K562 (cell line): ENCODE results near the gene MYO16. TPM values are rescaled to one million over a fixed set of nuclear protein-coding genes. Genes with fewer than 3 reads are reported as not detected.
A peak's percentile ranks its signal among the peaks of the same experiment; 100 is the strongest.

Source experiments
- ATAC-seq: fragments of 200-7000 bp; cut with Tn5 transposase; 3 replicates; pipeline ENCODE4 v1.9.1; 2020; ENCODE audit warnings: moderate library complexity
- BruUV-seq: library from RNA; stranded (reverse); fragments of 400-500 nt; replicated peaks from 2 replicates; lab custom pipeline; 2021; lab: Mats Ljungman, UMichigan
- CTCF ChIA-PET: fragments of 300-600 bp; formaldehyde crosslinking; extraction: SDS; loops from one replicate; lab custom pipeline; 2021; ENCODE audit warnings: low intra/inter-chr PET ratio; lab: Yijun Ruan, JAX
- POLR2A ChIA-PET: fragments of 300-600, 350-650 bp; sonication (Branson Sonifier 250); formaldehyde crosslinking; extraction: SDS; loops from one replicate; lab custom pipeline; 2021; ENCODE audit warnings: antibody characterized with exemption, inconsistent platforms; lab: Yijun Ruan, JAX
- DNase-seq, 4 experiments: peaks; one replicate each; pipeline versions ENCODE4 v3.0.0 to v3.0.0-alpha.2; 2011 to 2018; ENCODE audit warnings: low spot score in 3 of 4, mixed read lengths in 3 of 4; ENCODE audit errors: extremely low read depth in 1 of 4
- FAIRE-seq: peaks from 2 replicates; lab custom pipeline; 2011; peaks lifted over from hg19 to GRCh38; lab: Jason Lieb, UNC
- H2AFZ ChIP-seq: 2 replicates; pipeline ENCODE4 v1.6.0; 2011; ENCODE audit warnings: low read depth, low read length, control low read depth, inconsistent platforms
- H3K27ac ChIP-seq: fragments of 200-600 bp; 3 replicates; pipeline ENCODE4 v1.8.0; 2011; ENCODE audit warnings: low read depth, mild to moderate bottlenecking, control low read depth, inconsistent platforms, low read length, moderate library complexity, mixed read lengths; ENCODE audit errors: extremely low read depth
- H3K27me3 ChIP-seq, 2 experiments: fragments of 300-600 bp in 1 of 2; 2 replicates in 1 of 2; 3 replicates in 1 of 2; pipeline versions ENCODE4 v1.6.0 to v1.8.0; 2011; ENCODE audit warnings: inconsistent platforms in 2 of 2, low read length in 2 of 2, mild to moderate bottlenecking in 1 of 2, mixed read lengths in 1 of 2, moderate library complexity in 1 of 2; ENCODE audit not compliant: control insufficient read depth in 2 of 2, insufficient read depth in 2 of 2
- H3K36me3 ChIP-seq: fragments of 300-600 bp; 3 replicates; pipeline ENCODE4 v1.8.0; 2011; ENCODE audit warnings: mild to moderate bottlenecking, low read length, inconsistent platforms; ENCODE audit not compliant: control insufficient read depth, insufficient read depth
- H3K4me1 ChIP-seq, 2 experiments: fragments of 200-600 bp in 1 of 2; replicated peaks in 1 of 2; 2 replicates in 1 of 2; 3 replicates in 1 of 2; pipeline versions ENCODE4 v1.5.1 to v1.8.0; 2011; ENCODE audit warnings: inconsistent platforms in 2 of 2, low read length in 2 of 2, mild to moderate bottlenecking in 1 of 2, mixed read lengths in 1 of 2, moderate library complexity in 1 of 2; ENCODE audit not compliant: control insufficient read depth in 2 of 2, insufficient read depth in 2 of 2
- H3K4me2 ChIP-seq: 2 replicates; pipeline ENCODE4 v1.6.1; 2011; ENCODE audit warnings: low read length, control low read depth, inconsistent platforms, mixed read lengths; ENCODE audit not compliant: insufficient read depth
- H3K4me3 ChIP-seq: fragments of 200-600 bp; sonication (generic), shearing (Covaris generic); 2 replicates; pipeline ENCODE4 v1.5.1; 2016; ENCODE audit warnings: control low read depth, inconsistent platforms
- H3K79me2 ChIP-seq: fragments of 200-600 bp; 3 replicates; pipeline ENCODE4 v1.8.0; 2011; ENCODE audit warnings: low read length, inconsistent platforms; ENCODE audit not compliant: control insufficient read depth, insufficient read depth
- H3K9ac ChIP-seq, 2 experiments: 2 replicates each; pipeline versions ENCODE4 v1.6.0 to v1.6.1; 2011; ENCODE audit warnings: low read depth in 2 of 2, low read length in 2 of 2, control low read depth in 1 of 2, inconsistent platforms in 1 of 2, mild to moderate bottlenecking in 1 of 2, mixed read lengths in 1 of 2; ENCODE audit not compliant: insufficient read depth in 1 of 2
- H3K9me1 ChIP-seq: one replicate; pipeline ENCODE4 v1.6.0; 2011; ENCODE audit warnings: inconsistent platforms, mild to moderate bottlenecking, low read length, moderate library complexity; ENCODE audit not compliant: control insufficient read depth, insufficient read depth
- H3K9me3 ChIP-seq: replicated peaks from 2 replicates; pipeline ENCODE4 v1.5.1; 2011; ENCODE audit warnings: low read depth, low read length, inconsistent platforms; ENCODE audit not compliant: control insufficient read depth, insufficient read depth
- H4K20me1 ChIP-seq: replicated peaks from 2 replicates; pipeline ENCODE4 v1.6.1; 2011; ENCODE audit warnings: low read length, inconsistent platforms, mixed read lengths; ENCODE audit not compliant: control insufficient read depth, insufficient read depth
- CTCF ChIP-seq, 3 experiments: IDR thresholded peaks in 2 of 3; conservative IDR thresholded peaks in 1 of 3; 2 replicates each; pipeline ENCODE4 v1.5.1; 2011 to 2012; ENCODE audit warnings: low read length in 3 of 3, mild to moderate bottlenecking in 3 of 3, control low read depth in 2 of 3, improper control_type of control experiment in 1 of 3, inconsistent platforms in 1 of 3, low read depth in 1 of 3, mixed read lengths in 1 of 3, moderate library complexity in 1 of 3; ENCODE audit not compliant: insufficient read depth in 2 of 3
- RAD21 ChIP-seq, 2 experiments: fragments of 250-450 bp in 1 of 2; fragments of 450-650 bp in 1 of 2; sonication (Bioruptor Pico) in 1 of 2; formaldehyde crosslinking in 1 of 2; IDR thresholded peaks in 1 of 2; conservative IDR thresholded peaks in 1 of 2; 2 replicates each; pipeline versions ENCODE4 v1.4.0 to v1.8.0; 2020 to 2022; ENCODE audit warnings: mild to moderate bottlenecking in 2 of 2, moderate library complexity in 1 of 2
- ZNF586 ChIP-seq: fragments of 450-650 bp; formaldehyde crosslinking; conservative IDR thresholded peaks from 2 replicates; pipeline ENCODE4 v1.4.0; 2020; ENCODE audit warnings: mild to moderate bottlenecking, moderate library complexity
- WGBS: fragments of 100-300 bp; shearing (Covaris generic); methylation state at CpG from one replicate; pipeline ENCODE4 v1.1.6; 2016; ENCODE audit warnings: low coverage, mixed read lengths; ENCODE audit not compliant: insufficient coverage; ENCODE audit errors: missing lambda C conversion rate; 5-methylcytosine and 5-hydroxymethylcytosine counted together
- in situ Hi-C: fragments of 300-500 bp; cut with MboI; formaldehyde crosslinking; loops from 4 replicates; pipeline ENCODE4 v1.15.0; 2018; ENCODE audit warnings: inconsistent platforms, mixed read lengths
- intact Hi-C: fragments of 100-400 bp; cut with micrococcal nuclease; formaldehyde crosslinking; loops from 2 replicates; pipeline ENCODE4 v1.14.2; 2022
- polyA plus RNA-seq, 8 experiments: library from polyadenylated mRNA; depleted of rRNA in 4 of 8; stranded (reverse) in 5 of 8; unstranded in 3 of 8; fragments of >200 nt; fragmentation: Nextera tagmentation in 2 of 8; fragmentation: Illumina TruSeq in 1 of 8; extraction: Ambion mirVana in 2 of 8; extraction: Trizol in 1 of 8; gene quantifications; 2 replicates each; pipeline versions ENCODE4 v1.2.1 to v1.2.3, GENCODE V29; 2011 to 2014; ENCODE audit warnings: inconsistent platforms in 1 of 8, missing spikeins in 1 of 8
- total RNA-seq, 7 experiments: library from RNA; depleted of rRNA in 6 of 7; stranded (reverse); fragments of >200 nt in 6 of 7; fragmentation: Illumina TruSeq in 2 of 7; extraction: Trizol in 2 of 7; gene quantifications; 2 replicates each; pipeline versions ENCODE4 v1.2.1 to v1.2.3, GENCODE V29; 2011 to 2021; ENCODE audit warnings: low replicate concordance in 1 of 7

Gene MYO16
- total and polyA plus RNA-seq, 9 of the 15 experiments (the other 6 are each of a cell fraction or from before 2014, with no cell fraction given) = 4.3 to 45.7 (median 12.1) TPM

GRCh38 chr13:108915095-108915633, 285.8 kb downstream of the MYO16 start:
- ChIA-PET CTCF (no interaction called here), POLR2A (no interaction called here)
- H3K9ac ChIP-seq = no peak overlapping the region; a peak in 1 of 4 replicates
- H3K9me1 ChIP-seq = no peaks in the 10 kb centered on the region
- in situ Hi-C loops (loop anchor here (25.0 kb wide), 1 partner anchor 578 kb away; no protein-coding TSS in a partner anchor), intact Hi-C loops (no loop called here)
- H2AFZ ChIP-seq = peak overlapping the region; percentile 95
- 24% methylated on average over 5 of the region's 7 CpGs for WGBS
- peak; percentile 73 for ATAC-seq
- TF ChIP-seq ZNF586 (CRISPR knock-in tag) (no peak), CTCF (IDR thresholded peaks at IDR 0.05 in 2 of 3, conservative IDR thresholded peaks at IDR 0.05 in 1 of 3; ENCODE audit: insufficient read depth in 2 of 3, low read depth in 1 of 3, low read length in 3 of 3) (peak in 2 of 3 experiments; percentile 34 to 49; a peak in 2 of 6 replicates), RAD21 (CRISPR knock-in tag; conservative IDR thresholded peaks at IDR 0.05 in 1 of 2, IDR thresholded peaks at IDR 0.05 in 1 of 2) (peak in 1 of 2 experiments; percentile 11; a peak in 1 of 4 replicates)
- H3K4me3 ChIP-seq = no peak overlapping the region
- no peaks in the 10 kb centered on the region; the same call in 1 of the 2 replicates for H3K9me3 ChIP-seq
- peak overlapping the region; percentile 84 for H3K27ac ChIP-seq
- FAIRE-seq = no peak
- no peaks in the 10 kb centered on the region for H4K20me1 ChIP-seq
- no peak overlapping the region for H3K4me2 ChIP-seq
- no peaks in the 10 kb centered on the region for H3K36me3 ChIP-seq
- H3K27me3 ChIP-seq = no peaks in the 10 kb centered on the region
- H3K79me2 ChIP-seq = no peaks in the 10 kb centered on the region
- H3K4me1 ChIP-seq = peaks cover 0 to 15% of the 10 kb centered on the region in 2 experiments; a peak in 3 of 5 replicates
- BruUV-seq = no TSS peak
- DNase-seq = peak in 2 of 4 experiments; percentile 8 to 40
